Astrocyte of the spinal cord (primary cell): Measurements from ENCODE around the gene TUBA1C.
"Not testable (repeated sequence)": the region's sequence is repeated elsewhere in the genome, so short reads cannot be mapped to it uniquely, and the experiment has no call there.

ENCODE experiments used
- DNase-seq: peaks from one replicate; pipeline ENCODE4 v3.0.0; 2011; ENCODE audit warnings: low read depth, low spot score
- H3K4me3 ChIP-seq: 2 replicates; pipeline ENCODE4 v1.5.1; 2011; ENCODE audit warnings: low read depth, mild to moderate bottlenecking, low read length, moderate library complexity
- in situ Hi-C: cut with HindIII; loops from 2 replicates; pipeline ENCODE4 v1.10.0; 2017; ENCODE audit warnings: low sequenced_read_pairs
- TF ChIP-seq, protein P1 (sequence below): IDR thresholded peaks from 2 replicates; pipeline ENCODE4 v1.5.1; 2012; ENCODE audit warnings: low read depth, mild to moderate bottlenecking, low read length, inconsistent platforms

Gene TUBA1C

DNA sequence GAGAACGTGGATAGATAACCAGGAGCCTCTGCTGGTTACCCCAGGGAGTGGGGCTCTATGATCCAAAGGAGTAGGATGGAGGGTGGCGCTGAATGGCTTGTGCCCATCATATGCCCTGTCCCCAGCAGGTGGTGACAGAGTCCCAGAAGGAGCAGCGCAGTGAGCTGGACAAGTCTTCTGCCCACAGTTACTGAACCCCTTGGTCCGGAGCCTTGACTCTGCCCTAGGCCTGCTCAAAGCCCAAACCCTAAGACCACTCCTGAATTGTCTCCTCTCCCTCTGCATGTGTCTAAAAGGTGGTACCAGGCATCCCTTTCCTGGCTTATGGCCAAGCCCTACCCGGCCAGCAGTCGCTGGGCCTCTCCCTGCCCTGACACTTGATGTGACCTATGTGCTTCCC lies 33.3 kb downstream of the TUBA1C start:
- in situ Hi-C loops: no loop called here
- no peak for DNase-seq
- TF ChIP-seq, protein P1, sequence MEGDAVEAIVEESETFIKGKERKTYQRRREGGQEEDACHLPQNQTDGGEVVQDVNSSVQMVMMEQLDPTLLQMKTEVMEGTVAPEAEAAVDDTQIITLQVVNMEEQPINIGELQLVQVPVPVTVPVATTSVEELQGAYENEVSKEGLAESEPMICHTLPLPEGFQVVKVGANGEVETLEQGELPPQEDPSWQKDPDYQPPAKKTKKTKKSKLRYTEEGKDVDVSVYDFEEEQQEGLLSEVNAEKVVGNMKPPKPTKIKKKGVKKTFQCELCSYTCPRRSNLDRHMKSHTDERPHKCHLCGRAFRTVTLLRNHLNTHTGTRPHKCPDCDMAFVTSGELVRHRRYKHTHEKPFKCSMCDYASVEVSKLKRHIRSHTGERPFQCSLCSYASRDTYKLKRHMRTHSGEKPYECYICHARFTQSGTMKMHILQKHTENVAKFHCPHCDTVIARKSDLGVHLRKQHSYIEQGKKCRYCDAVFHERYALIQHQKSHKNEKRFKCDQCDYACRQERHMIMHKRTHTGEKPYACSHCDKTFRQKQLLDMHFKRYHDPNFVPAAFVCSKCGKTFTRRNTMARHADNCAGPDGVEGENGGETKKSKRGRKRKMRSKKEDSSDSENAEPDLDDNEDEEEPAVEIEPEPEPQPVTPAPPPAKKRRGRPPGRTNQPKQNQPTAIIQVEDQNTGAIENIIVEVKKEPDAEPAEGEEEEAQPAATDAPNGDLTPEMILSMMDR: no peak
- no peak overlapping the region for H3K4me3 ChIP-seq

- TF ChIP-seq, protein P1: no peak
- DNase-seq: no peak
- in situ Hi-C loops: no loop called here
- no peak overlapping the region for H3K4me3 ChIP-seq
These were observed 36.9 kb downstream of the TUBA1C start for GRCh38 chr12:49301760-49302159.

DNA sequence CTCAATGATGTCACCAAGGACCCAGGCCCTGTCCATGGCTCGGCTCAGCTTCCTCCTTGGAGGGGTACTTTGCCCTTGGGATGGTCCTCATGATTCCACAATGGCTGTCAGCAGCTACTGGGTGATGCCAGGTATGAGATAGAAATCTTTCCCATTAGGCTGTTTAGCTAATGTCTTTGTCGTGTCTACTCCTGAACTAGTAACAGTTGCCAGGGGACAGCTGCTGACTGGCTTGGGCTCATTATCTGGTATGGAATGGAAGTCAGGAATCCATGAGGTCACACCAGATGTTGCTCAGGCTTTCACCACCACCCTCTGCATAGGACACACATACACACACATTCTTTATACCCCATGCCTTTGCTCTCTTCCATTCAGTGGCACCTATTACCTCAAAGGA lies 39.3 kb downstream of the TUBA1C start:
- H3K4me3 ChIP-seq: no peak overlapping the region
- in situ Hi-C loops: no loop called here
- TF ChIP-seq, protein P1: no peak
- DNase-seq: no peak

- TF ChIP-seq, protein P1: no peak
- in situ Hi-C loops: no loop called here
- no peak for DNase-seq
These were observed 41.1 kb downstream of the TUBA1C start for GRCh38 chr12:49305762-49306510.

GRCh38 chr12:49309386-49309785 lies 44.5 kb downstream of the TUBA1C start:
- H3K4me3 ChIP-seq: no peak overlapping the region
- no peak for DNase-seq
- TF ChIP-seq, protein P1: no peak
- in situ Hi-C loops: no loop called here

More at GRCh38 chr12:49305762-49306510, 41.1 kb downstream of the TUBA1C start:
- H3K4me3 ChIP-seq: no peak overlapping the region

DNA sequence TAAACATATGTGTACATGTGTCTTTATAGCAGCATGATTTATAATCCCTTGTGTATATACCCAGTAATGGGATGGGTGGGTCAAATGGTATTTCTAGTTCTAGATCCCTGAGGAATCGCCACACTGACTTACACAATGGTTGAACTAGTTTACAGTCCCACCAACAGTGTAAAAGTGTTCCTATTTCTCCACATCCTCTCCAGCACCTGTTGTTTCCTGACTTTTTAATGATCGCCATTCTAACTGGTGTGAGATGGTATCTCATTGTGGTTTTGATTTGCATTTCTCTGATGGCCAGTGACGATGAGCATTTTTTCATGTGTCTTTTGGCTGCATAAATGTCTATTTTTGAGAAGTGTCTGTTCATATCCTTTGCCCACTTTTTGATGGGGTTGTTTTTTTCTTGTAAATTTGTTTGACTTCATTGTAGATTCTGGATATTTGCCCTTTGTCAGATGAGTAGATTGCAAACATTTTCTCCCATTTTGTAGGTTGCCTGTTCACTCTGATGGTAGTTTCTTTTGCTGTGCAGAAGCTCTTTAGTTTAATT lies 45.6 kb downstream of the TUBA1C start:
- H3K4me3 ChIP-seq, DNase-seq, in situ Hi-C loops: not testable (repeated sequence)

- in situ Hi-C loops: no loop called here
- no peak overlapping the region for H3K4me3 ChIP-seq
- no peak for DNase-seq
- TF ChIP-seq, protein P1: no peak
These were observed 49.9 kb downstream of the TUBA1C start for GRCh38 chr12:49314811-49315210.

DNA sequence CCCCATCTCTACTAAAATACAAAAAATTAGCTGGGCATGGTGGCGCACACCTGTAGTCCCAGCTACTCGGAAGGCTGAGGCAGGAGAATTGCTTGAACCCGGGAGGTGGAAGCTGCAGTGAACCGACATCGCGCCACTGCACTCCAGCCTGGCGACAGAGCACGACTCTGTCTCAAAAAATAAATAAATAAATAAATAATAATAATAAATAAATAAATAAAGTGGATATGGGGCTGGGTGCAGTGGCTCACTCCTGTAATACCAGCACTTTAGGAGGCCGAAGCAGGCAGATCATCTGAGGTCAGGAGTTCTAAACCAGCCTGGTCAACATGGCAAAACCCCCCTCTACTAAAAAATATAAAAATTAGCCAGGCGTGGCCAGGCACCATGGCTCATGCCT lies 52.2 kb downstream of the TUBA1C start:
- in situ Hi-C loops, H3K4me3 ChIP-seq, DNase-seq: not testable (repeated sequence)

DNA sequence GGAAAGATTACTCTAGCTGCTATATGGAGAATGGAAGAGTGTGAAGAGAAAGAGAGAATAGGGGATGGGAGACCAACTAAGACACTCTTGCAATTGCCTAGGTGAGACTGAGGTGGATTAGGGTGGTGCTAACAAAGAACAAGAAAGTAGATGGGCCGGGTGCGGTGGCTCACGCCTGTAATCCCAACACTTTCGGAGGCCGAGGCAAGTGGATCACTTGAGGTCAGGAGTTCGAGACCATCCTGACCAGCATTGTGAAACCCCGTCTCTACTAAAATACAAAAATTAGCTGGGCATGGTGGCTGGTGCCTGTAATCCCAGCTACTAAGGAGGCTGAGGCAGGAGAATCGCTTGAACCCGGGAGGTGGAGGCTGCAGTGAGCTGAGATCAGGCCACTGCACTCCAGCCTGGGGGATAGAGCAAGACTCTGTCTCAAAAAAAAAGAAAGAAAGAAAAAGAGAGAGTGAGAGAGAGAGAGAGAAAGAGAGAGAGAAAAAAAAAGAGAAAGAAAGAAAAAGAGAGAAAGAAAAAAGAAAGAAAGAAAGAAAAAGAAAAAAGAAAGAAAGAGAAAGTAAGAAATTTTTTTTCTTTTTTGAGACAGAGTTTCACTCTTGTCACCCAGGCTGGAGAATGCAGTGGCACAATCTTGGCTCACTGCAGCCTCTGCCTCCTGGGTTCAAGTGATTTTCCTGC lies 55.7 kb downstream of the TUBA1C start:
- H3K4me3 ChIP-seq, in situ Hi-C loops, DNase-seq: not testable (repeated sequence)
